Smooth muscle cell of the brain vasculature (primary cell): Measurements from ENCODE around the gene ELOA.
"Not testable (repeated sequence)": the region's sequence is repeated elsewhere in the genome, so short reads cannot be mapped to it uniquely, and the experiment has no call there.

Experiments used
- DNase-seq: peaks from one replicate; pipeline ENCODE4 v3.0.0-alpha.2; 2012; ENCODE audit warnings: low read depth, low spot score

ELOA gene

GRCh38 chr1:23784846-23785245 is 41.6 kb downstream of the ELOA start:
- no peak for DNase-seq

GRCh38 chr1:23787701-23788100 is 44.4 kb downstream of the ELOA start:
- no peak for DNase-seq

- no peak for DNase-seq
These were observed 45.4 kb downstream of the ELOA start for GRCh38 chr1:23788695-23789094.

GRCh38 chr1:23790696-23791515 is 47.6 kb downstream of the ELOA start, which contains the start of gene LYPLA2:
Gene LYPLA2, plus strand, starts transcription at chr1:23791145. Its CDS starts 1,538 bp downstream, at chr1:23792683.
- DNase-seq, result peak; percentile 67

GRCh38 chr1:23791516-23792047 is 48.3 kb downstream of the ELOA start:
- DNase-seq, result no peak

- DNase-seq, result no peak
These were observed 49.1 kb downstream of the ELOA start for GRCh38 chr1:23792151-23792945.

GRCh38 chr1:23793018-23793781 is 49.9 kb downstream of the ELOA start:
- no peak for DNase-seq

GRCh38 chr1:23793861-23794731 is 50.8 kb downstream of the ELOA start:
- DNase-seq, result no peak

GRCh38 chr1:23794732-23795182 is 51.5 kb downstream of the ELOA start:
- DNase-seq, result not testable (repeated sequence)

- DNase-seq, result no peak
These were observed 52.6 kb downstream of the ELOA start for GRCh38 chr1:23795676-23796465.

- DNase-seq, result no peak
These were observed 53.4 kb downstream of the ELOA start for GRCh38 chr1:23796466-23797271.

- DNase-seq, result no peak
These were observed 54.5 kb downstream of the ELOA start for GRCh38 chr1:23797478-23798448.

GRCh38 chr1:23798662-23799142 is 55.4 kb downstream of the ELOA start:
- DNase-seq, result no peak

- no peak for DNase-seq
These were observed 55.9 kb downstream of the ELOA start for GRCh38 chr1:23799255-23799569.

- DNase-seq, result no peak
These were observed 56.5 kb downstream of the ELOA start for GRCh38 chr1:23799570-23800399.

- DNase-seq, result peak; percentile 86
These were observed 57.4 kb downstream of the ELOA start, which contains the start of gene GALE for GRCh38 chr1:23800400-23801337. Gene GALE, minus strand, starts transcription at chr1:23800754. Its CDS starts 1,747 bp downstream, at chr1:23799007.
